Measurements from ENCODE around the gene NDEL1.

DNA sequence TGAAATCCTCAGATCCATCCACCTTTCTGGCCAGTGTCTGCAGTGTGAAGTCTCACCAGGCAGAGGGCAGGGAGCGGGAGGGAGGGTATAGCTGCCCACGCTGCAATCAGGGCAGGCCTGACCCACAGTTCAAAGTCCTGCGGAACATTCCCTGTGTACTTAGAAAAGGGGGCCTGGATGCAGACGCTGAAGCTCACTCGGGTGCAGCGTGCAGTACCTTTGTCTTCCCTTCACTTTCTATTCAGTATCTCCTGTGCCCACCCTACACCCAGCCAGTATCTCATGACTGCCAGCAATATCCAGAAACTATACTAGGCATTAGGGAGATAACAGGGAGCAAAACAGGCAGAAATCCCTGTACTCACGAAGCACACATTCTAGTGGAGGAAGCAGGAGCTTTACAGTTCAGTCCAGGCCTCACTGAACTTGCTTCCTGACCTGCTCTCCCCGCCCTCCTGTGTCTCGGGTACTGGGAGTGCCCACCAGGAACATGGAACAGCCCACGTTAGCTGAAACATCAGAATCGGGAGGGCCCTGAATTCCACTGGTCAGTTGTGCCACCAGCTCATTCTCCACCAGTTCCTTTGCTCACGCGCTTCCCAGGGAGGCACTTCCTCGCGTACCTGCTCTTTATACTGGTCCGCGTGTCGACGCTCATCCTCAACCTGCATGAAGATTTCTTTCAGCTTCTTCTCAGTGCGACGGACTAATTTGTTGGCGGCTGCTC lies 42.2 kb downstream of the NDEL1 start:
- TF ChIP-seq ZNF565 (CRISPR knock-in tag; conservative IDR thresholded peaks at IDR 0.05; ENCODE audit: low read depth) (no peak), ZNF70 (CRISPR knock-in tag; IDR thresholded peaks at IDR 0.05) (no peak), TOX (CRISPR knock-in tag; IDR thresholded peaks at IDR 0.05; ENCODE audit: borderline replicate concordance) (no peak), ZC3H10 (CRISPR knock-in tag; IDR thresholded peaks at IDR 0.05) (no peak), ARNTL (CRISPR knock-in tag; IDR thresholded peaks at IDR 0.05; ENCODE audit: borderline replicate concordance, low read depth) (no peak), TCF4 (CRISPR knock-in tag; IDR thresholded peaks at IDR 0.05; ENCODE audit: borderline replicate concordance) (no peak), ZFP30 (CRISPR knock-in tag; IDR thresholded peaks at IDR 0.05) (no peak), GLIS3 (CRISPR knock-in tag; IDR thresholded peaks at IDR 0.05) (no peak)
- TF ChIP-seq, protein P1, sequence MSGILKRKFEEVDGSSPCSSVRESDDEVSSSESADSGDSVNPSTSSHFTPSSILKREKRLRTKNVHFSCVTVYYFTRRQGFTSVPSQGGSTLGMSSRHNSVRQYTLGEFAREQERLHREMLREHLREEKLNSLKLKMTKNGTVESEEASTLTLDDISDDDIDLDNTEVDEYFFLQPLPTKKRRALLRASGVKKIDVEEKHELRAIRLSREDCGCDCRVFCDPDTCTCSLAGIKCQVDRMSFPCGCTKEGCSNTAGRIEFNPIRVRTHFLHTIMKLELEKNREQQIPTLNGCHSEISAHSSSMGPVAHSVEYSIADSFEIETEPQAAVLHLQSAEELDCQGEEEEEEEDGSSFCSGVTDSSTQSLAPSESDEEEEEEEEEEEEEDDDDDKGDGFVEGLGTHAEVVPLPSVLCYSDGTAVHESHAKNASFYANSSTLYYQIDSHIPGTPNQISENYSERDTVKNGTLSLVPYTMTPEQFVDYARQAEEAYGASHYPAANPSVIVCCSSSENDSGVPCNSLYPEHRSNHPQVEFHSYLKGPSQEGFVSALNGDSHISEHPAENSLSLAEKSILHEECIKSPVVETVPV (CRISPR knock-in tag; IDR thresholded peaks at IDR 0.05): no peak
- TF ChIP-seq, protein P2, sequence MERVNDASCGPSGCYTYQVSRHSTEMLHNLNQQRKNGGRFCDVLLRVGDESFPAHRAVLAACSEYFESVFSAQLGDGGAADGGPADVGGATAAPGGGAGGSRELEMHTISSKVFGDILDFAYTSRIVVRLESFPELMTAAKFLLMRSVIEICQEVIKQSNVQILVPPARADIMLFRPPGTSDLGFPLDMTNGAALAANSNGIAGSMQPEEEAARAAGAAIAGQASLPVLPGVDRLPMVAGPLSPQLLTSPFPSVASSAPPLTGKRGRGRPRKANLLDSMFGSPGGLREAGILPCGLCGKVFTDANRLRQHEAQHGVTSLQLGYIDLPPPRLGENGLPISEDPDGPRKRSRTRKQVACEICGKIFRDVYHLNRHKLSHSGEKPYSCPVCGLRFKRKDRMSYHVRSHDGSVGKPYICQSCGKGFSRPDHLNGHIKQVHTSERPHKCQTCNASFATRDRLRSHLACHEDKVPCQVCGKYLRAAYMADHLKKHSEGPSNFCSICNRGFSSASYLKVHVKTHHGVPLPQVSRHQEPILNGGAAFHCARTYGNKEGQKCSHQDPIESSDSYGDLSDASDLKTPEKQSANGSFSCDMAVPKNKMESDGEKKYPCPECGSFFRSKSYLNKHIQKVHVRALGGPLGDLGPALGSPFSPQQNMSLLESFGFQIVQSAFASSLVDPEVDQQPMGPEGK (CRISPR knock-in tag; IDR thresholded peaks at IDR 0.05; ENCODE audit: borderline replicate concordance): no peak

Measured in SK-N-SH treated with all-trans-retinoic acid at 6 μM for 48 hours (cell line).